Psoas muscle (tissue), 8 donors: ENCODE results near the gene MVD. TPM values are rescaled to one million over a fixed set of nuclear protein-coding genes. Genes with fewer than 3 reads are reported as not detected.

Experiments used
- ATAC-seq, 4 donors: fragments of 200-7000 bp; cut with Tn5 transposase; one replicate each; pipeline ENCODE4 v1.9.1; 2020; ENCODE audit warnings: moderate library complexity in 3 of 4, mild to moderate bottlenecking in 2 of 4
- DNase-seq, 2 donors: peaks; one replicate each; pipeline ENCODE4 v3.0.0-alpha.2; 2020
- H3K27ac ChIP-seq: fragments of 200-600 bp; one replicate; pipeline ENCODE4 v1.8.0; 2022
- H3K27me3 ChIP-seq, 3 donors: fragments of 200-600 bp in 1 of 3; one replicate each; pipeline versions ENCODE4 v1.6.1 to v1.8.0; 2013 to 2022; ENCODE audit warnings: low read length in 2 of 3, mild to moderate bottlenecking in 2 of 3, moderate library complexity in 1 of 3; ENCODE audit not compliant: insufficient read depth in 3 of 3
- H3K36me3 ChIP-seq, 2 donors: fragments of 200-600 bp in 1 of 2; one replicate each; pipeline versions ENCODE4 v1.6.1 to v1.8.0; 2013 to 2022; ENCODE audit warnings: low read depth in 1 of 2, mild to moderate bottlenecking in 1 of 2, moderate library complexity in 1 of 2; ENCODE audit not compliant: insufficient read depth in 1 of 2
- H3K4me1 ChIP-seq: fragments of 200-600 bp; one replicate; pipeline ENCODE4 v1.8.0; 2022
- H3K4me3 ChIP-seq: fragments of 200-600 bp; one replicate; pipeline ENCODE4 v1.8.0; 2022; ENCODE audit warnings: mild to moderate bottlenecking
- H3K9me3 ChIP-seq: fragments of 200-600 bp; one replicate; pipeline ENCODE4 v1.8.0; 2022
- WGBS, 3 donors: extraction: QIAGEN DNeasy Blood & Tissue Kit; methylation state at CpG; one replicate each; pipeline versions ENCODE4 v1.1.6 to v1.1.7; 2013; 5-methylcytosine and 5-hydroxymethylcytosine counted together
- intact Hi-C, 2 donors: fragments of 100-400 bp; cut with DNase I; formaldehyde crosslinking; loops; one replicate each; pipeline versions ENCODE4 v1.11.0 to v1.14.2; 2022
- polyA plus RNA-seq, 3 donors: library from polyadenylated mRNA; stranded (reverse); fragments of 200-250 nt; gene quantifications; one replicate each; pipeline ENCODE4 v1.2.3, GENCODE V29; 2013
- total RNA-seq, 4 donors: library from RNA; stranded (reverse); fragmentation: NEBNext Ultra II Directional in 2 of 4; extraction: Animal tissue kit (Norgen Biotek cat#: 25700) in 2 of 4; gene quantifications; one replicate each; pipeline versions ENCODE4 v1.2.1 to v1.2.4, GENCODE V29; 2021 to 2023
- TF ChIP-seq, protein P1 (sequence below): fragments of 200-600 bp; IDR thresholded peaks from one replicate; pipeline ENCODE4 v1.8.0; 2022; ENCODE audit warnings: antibody characterized with exemption
- donor health status: healthy with polysubstance abuse.
- donor health status: DM: no; HTN: no; CAD: no; lungs with moderate emphysema.
- donor health status: Bipolar disorder and iron deficiency.
- donor health status: healthy.
- donor health status: DM: yes; HTN: yes; CAD: no.
- donor health status: DM: no; HTN: no; CAD: no.
- donor health status: DM: no; HTN: no; CAD: no.
- donor health status: DM: yes; HTN: yes; CAD: no.

Gene MVD
- total and polyA plus RNA-seq, 7 donors: 11.7 to 26.8 (median 15.9) TPM

DNA sequence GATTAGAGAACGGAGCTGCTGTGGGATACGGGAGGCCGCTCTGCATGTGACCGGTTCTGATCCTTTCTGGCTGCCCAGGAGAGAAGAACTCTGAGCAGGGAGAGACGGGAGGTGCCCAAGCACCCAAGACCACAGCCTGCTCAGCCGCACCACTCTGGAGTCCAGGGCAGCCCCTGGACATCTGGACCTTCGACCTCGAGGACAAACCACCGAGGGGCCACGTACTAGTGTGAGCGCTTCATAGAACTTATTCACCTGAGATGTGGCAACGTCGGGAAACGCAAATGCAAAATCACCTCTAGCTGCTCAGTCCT, 37.4 kb upstream of the MVD start:
- ATAC-seq (no peak), DNase-seq (no peak)
- Histone ChIP-seq H3K9me3 (no peaks in the 10 kb centered on the region), H3K4me3 (no peak overlapping the region), H3K27me3 (no peaks in the 10 kb centered on the region), H3K4me1 (peaks cover 16% of the 10 kb centered on the region), H3K36me3 (peaks cover 3 to 61% of the 10 kb centered on the region in 2 donors), H3K27ac (peak overlapping the region; percentile 16)
- TF ChIP-seq, protein P1, sequence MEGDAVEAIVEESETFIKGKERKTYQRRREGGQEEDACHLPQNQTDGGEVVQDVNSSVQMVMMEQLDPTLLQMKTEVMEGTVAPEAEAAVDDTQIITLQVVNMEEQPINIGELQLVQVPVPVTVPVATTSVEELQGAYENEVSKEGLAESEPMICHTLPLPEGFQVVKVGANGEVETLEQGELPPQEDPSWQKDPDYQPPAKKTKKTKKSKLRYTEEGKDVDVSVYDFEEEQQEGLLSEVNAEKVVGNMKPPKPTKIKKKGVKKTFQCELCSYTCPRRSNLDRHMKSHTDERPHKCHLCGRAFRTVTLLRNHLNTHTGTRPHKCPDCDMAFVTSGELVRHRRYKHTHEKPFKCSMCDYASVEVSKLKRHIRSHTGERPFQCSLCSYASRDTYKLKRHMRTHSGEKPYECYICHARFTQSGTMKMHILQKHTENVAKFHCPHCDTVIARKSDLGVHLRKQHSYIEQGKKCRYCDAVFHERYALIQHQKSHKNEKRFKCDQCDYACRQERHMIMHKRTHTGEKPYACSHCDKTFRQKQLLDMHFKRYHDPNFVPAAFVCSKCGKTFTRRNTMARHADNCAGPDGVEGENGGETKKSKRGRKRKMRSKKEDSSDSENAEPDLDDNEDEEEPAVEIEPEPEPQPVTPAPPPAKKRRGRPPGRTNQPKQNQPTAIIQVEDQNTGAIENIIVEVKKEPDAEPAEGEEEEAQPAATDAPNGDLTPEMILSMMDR: no peak
- 78 to 81% (median 79%) methylated on average over 14 of the region's 14 CpGs for WGBS, 3 donors
- intact Hi-C loops: no loop called here

DNA sequence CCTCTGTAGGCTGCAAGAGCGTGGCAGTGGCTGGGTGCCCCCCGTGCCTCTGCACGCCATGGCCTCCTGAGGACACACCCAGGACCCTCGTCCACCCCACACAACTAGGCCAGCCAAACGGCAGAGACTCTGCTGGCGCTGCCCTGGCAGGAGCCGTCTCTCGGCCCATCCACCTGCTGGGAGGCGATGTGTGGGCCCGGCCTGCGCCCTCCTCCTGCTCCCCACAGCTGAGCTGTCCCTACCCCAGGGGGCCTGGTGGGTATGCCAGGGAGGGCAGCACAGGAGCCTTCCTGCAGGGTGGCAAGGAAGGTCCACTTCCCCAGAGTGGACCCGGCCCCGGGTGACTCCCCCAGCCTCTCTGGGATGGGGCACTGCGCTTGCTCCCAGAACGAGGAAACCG, 36.3 kb upstream of the MVD start:
- H3K27ac ChIP-seq: no peak overlapping the region
- 94 to 95% (median 94%) methylated on average over 13 to 16 of the region's 16 CpGs for WGBS, 3 donors
- no peak overlapping the region for H3K4me3 ChIP-seq
- intact Hi-C loops: no loop called here
- H3K4me1 ChIP-seq: peaks cover 12% of the 10 kb centered on the region
- no peak for ATAC-seq
- H3K36me3 ChIP-seq: peaks cover 3 to 61% of the 10 kb centered on the region in 2 donors
- DNase-seq: no peak
- H3K27me3 ChIP-seq: no peaks in the 10 kb centered on the region
- no peaks in the 10 kb centered on the region for H3K9me3 ChIP-seq
- TF ChIP-seq, protein P1: no peak

DNA sequence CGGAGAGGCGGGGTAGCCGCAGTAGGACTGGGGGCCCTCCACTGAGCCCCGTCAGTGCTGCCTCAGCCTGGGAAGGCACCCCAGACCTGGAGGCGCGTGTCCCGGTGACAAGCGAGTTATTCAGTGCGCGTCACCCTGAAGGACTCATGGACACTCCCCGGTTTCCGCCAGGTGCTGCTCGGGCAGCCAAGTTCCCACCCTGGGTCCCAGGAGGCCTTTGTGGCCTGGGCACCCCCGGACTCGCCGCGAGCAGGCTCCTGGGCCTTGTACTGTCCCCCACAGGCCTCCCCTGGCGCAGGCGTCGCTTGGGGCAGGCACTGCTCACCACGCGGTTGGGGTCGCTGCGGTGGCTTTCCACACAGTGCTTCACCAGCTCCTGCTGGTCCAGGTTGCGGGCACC, 35.8 kb upstream of the MVD start:
- H3K4me1 ChIP-seq: peaks cover 12% of the 10 kb centered on the region
- H3K9me3 ChIP-seq: no peaks in the 10 kb centered on the region
- ATAC-seq: no peak
- no peak overlapping the region for H3K27ac ChIP-seq
- intact Hi-C loops: no loop called here
- no peak overlapping the region for H3K4me3 ChIP-seq
- peaks cover 3 to 61% of the 10 kb centered on the region in 2 donors for H3K36me3 ChIP-seq
- TF ChIP-seq, protein P1: no peak
- no peak for DNase-seq
- no peaks in the 10 kb centered on the region for H3K27me3 ChIP-seq
- 93 to 95% (median 94%) methylated on average over 24 to 25 of the region's 25 CpGs for WGBS, 3 donors

DNA sequence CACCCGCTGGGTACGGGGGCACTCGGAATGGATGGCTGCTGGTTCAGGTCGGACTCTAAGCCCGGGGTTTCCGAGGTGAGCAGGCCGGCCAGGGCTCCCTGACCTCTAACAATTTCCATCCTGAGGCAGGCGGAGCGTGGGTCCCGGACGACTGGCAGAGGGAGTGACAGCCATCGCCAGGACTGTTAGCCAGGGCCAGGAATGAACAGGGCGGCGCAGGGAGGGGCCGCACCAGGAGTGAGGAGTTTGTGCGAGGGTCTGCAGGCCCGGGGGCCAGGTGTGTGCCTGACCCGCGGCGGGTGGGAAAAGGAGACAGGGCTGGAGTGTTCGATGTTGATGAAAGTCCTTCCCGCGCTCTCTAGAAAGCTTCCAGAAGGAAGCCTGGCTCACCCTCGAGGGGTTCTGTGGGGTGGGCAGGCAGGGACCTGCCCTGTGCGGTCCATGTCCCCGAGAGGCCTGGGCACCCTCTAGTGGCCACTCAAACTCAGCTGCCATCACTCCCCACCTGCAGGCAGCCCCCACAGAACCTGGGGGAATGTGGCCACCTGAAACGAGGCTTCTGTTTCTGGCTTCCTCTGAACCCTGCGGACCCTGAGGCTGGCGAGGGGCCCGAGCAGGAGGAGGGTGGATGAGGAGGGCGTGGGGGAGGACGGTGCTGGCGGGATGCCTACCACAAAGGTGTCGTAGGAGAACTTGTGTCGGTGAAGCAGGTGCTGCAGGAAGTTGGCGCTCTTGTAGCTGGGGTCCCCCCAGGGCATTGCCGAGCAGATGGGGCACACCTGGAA, 35.1 kb upstream of the MVD start:
- TF ChIP-seq, protein P1: peak; percentile 38
- peak; percentile 28 to 50 (median 40) for ATAC-seq
- peaks cover 3 to 58% of the 10 kb centered on the region in 2 donors for H3K36me3 ChIP-seq

More for the DNA sequence above, 35.1 kb upstream of the MVD start:
- intact Hi-C loops: no loop called here
- H3K4me1 ChIP-seq: peaks cover 12% of the 10 kb centered on the region
- no peaks in the 10 kb centered on the region for H3K27me3 ChIP-seq
- 82 to 88% (median 85%) methylated on average over 37 of the region's 37 CpGs for WGBS, 3 donors
- no peak for DNase-seq
- no peak overlapping the region for H3K27ac ChIP-seq
- H3K4me3 ChIP-seq: no peak overlapping the region
- no peaks in the 10 kb centered on the region for H3K9me3 ChIP-seq
